Glomerular visceral epithelial cell (primary cell): Measurements from ENCODE around the gene NFIC.
A peak's percentile ranks its signal among the peaks of the same experiment; 100 is the strongest.
"Not testable (repeated sequence)": the region's sequence is repeated elsewhere in the genome, so short reads cannot be mapped to it uniquely, and the experiment has no call there.

Experiments
- DNase-seq: peaks from one replicate; pipeline ENCODE4 v3.0.0-alpha.2; 2016; ENCODE audit errors: extremely low spot score

NFIC gene

DNA sequence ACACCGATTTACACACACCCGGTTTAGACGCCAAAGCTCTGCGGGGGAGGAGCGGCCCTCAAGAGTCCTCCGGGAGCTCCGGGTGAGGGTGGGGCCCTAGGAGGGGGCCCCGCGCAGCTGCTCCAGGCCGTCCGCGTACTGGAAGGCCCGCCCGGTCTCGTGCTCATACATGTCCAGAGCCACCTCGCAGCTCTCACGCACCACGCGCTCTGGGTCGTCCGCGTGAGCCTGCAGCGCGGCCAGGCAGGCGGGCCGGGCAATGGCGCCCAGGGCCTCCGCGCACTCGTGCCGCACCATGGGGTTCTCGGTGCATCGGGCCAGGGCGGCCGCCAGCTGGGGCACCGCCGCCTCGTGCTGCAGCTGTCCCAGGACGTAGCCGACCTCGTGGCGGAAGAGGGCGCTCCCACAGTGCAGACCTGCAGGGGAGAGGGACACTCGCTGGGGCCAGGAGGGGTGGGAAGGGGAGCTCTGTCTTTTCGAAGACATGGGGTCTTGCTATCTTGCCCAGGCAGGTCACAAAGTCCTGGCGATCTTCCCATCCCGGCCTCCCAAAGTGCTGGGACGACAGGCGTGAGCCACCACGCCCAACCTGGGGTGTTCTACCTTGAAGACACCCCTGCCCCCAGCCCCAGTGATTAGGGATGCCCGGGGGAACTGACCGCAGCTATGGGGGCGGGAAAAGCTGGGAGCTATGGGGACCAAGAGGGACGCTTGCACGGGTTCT is 125.2 kb downstream of the NFIC start:
- no peak for DNase-seq

DNA sequence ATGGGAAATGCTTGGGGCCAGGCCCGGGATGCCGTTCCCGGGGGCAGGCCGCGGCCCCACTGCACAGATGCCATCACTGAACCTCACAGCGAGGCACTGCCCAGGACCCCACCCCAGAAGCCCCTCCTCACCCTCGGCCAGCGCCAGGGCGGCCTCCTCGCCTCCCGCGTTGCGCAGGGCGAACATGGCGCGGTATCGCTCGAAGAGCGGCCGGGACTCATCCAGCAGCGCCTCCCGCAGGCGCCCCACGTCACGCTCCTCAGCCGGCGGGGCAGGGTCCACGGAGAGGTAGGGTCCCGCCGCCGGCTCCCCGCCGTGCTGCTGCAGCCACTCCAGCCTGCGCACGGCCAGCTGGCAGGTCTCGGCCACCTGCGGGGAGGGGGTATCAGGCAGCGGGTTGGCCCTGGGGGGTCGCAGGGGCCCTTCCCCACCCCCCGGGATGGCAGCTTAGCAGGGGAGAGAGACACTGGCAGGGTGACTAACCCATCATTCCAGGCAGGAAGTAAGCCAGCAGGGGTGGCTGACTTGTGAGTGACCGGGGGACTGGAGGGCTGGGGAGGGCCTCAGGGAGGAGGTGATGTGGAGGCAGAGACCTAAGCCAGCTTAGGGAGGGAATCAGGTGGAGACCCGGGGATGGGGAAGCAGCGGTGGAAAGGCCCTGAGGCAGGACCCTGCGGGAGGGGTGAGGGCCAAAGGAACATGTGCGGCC is 125.9 kb downstream of the NFIC start:
- no peak for DNase-seq

DNA sequence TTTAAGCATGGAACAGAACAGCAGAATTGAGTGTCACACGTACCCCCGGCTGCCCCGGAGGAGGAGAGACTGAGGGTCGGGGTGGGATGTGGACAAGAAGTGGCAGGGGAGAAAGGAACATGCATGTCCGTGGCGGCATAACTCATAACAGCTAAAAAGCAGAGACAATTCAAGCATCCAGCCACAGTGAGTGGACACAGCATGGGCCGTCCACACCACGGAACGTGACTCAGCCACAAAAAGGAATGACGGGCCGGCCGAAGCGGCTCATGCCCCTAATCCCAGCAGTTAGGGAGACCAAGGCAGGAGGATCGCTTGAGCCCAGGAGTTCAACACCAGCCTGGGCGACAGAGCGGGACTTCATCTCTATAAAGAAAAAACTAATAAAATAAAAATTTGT is 126.5 kb downstream of the NFIC start:
- DNase-seq: no peak

DNA sequence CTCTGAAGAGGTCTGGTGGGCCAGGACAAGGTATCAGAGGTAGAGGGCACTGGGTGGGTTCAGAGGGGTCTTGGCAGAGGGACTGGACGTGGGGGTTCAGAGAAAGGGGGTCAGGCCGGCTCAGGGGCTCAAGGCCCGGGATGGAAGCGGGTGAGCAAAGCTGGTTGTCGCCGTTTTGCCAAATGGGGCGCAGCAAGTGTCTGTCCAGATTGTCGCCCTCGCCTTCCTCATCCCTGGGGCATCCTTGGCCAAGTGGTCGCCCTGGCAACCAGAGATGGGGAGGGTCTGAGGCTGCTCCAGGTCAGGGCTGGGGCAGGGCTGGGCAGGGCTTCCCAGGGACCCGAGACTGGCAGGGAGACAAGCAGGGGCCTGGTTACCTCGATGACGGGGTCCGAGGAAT is 127.3 kb downstream of the NFIC start:
- no peak for DNase-seq

DNA sequence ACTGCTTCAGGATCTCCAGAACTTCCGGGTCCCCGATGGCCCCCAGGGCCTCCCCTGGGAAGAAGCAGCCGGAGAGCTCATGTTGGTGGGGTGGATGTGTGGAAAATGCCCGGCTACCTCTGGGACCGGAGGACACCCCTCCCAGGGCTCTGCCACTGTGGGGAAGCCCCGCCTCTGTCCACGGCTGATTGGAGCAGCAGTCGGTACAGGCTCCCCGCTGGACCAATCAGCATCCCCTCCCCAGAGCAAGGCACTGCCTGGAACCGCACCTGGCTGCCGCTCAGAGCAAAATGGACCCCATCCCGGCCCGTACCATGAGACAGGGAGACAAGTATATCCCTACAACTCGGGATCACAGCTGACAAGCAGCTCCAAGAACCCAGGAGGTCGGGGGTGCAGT is 127.7 kb downstream of the NFIC start:
- DNase-seq: no peak

DNA sequence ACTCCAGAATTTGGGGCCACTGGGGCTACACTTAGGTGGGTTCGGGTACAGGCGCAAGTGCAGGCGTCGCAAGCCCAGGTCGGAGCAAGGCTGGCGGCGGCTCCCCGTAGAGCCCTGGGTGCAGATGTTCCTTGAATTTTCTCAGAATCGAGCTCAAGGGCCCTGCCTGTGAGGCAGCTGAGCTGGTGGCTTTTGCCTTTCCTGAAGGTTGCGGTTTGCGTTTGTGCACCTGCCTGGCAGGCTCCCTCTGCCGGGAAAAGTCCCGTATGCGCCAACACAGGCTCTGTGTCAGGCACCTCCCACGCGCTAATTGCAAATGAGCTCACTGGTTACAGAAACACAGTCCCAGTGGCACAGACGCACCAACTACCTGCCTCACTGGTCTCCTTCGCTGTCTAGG is 128.2 kb downstream of the NFIC start:
- DNase-seq: no peak

DNA sequence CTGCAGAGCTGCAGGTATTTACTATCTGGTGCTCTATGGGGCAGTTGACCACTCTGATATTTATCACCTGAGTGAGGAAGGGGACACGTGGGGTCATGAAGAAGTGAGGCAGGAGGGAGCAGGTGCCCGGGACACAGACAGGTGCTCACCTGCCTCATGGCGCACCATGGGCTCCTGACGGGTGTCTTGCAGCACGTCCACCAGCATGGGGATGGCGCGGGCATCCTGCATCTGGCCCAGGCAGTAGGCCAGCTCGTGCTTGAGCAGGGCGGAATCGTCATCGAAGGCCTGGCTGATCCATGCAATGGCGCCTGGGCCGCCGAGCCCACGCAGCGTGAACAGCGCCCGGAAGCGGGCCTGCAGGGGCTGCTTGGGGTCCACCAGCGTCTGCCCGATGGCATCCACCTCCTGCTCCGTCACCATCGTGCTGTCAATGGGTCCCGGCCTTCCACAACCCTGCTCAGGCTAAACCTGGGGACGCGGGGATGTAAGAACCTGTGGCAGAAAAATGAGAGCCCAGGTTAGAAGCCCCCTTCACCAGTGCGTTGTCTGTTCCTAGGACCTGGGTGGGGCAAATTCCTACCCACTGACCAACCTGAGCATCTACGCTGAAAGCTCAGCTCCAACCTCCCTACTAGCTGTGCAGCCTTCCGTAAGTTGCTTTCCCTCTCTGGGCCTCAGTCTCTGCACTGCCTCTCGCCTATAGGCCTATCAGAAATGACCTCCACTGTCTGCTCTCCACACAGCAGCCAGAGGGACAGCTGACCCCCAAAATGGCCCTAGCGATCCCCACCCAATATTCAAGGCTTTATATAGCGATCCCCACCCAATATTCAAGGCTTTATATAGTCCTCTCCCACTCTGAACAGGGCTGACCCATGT is 130.2 kb downstream of the NFIC start:
- no peak for DNase-seq

DNA sequence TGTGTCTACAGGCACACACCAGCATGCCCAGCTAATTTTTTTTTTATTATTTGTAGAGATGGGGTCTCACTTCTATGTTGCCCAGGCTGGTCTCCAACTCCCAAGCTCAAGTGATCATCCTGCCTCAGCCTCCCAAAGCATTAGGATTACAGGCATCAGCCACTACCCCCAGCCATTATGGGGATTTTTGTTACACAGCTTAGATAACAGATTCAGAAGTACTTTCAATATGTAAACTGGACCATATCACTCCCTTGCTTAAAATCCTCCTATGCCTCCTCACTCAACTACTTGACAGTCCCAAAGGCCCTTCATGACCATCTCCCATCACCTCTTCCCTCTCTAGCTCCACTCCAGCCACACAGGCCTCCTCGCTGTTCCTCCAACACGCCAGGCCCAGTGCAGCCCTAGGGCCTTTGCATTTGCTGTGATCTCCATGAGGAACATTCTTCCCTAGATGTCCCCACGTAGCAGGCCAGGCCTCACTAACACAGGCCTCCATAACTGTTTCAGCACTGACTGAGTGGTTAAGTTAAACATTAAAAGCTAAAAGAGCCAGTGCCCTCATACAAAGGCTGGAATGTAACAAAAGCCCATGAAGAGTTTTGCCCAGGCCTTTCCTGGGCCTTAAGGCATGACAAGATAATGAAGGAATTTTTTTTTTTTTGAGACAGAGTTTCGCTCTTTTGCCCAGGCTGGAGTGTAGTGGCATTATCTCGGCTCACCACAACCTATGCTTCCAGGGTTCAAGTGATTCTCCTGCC is 131.6 kb downstream of the NFIC start:
- DNase-seq: peak; percentile 63

DNA sequence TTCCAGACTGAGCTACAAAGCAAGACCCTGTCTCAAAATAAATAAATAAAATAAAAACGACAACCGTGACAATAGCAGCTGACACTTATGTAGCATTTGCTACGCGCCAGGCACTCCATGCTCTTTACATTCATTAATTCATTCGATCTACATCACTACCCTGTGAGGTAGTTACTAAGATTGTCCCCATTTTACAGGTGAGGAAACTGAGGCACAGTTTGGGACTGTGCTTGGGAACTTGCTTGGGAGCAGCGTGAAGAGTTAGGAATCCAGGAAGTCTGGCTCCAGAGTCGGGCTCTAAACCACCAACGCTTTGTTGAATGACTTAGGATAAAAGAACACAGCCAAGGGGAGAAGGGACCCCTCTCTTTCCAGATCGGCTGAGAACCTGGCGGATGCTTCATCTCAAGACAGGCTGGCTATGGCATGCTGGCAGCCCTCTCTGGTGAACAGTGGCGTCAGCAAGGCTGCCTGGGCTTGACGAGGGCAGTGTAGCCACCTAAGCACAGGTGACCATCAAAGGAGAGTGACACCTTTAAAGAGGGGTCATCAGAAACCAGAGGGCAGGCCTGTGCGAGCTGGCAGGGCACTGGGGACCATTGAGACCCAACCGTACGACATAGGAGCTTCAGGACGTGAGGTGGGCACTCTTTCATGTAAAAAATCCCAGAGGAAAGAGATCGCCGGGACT is 133.5 kb downstream of the NFIC start:
- DNase-seq: no peak

DNA sequence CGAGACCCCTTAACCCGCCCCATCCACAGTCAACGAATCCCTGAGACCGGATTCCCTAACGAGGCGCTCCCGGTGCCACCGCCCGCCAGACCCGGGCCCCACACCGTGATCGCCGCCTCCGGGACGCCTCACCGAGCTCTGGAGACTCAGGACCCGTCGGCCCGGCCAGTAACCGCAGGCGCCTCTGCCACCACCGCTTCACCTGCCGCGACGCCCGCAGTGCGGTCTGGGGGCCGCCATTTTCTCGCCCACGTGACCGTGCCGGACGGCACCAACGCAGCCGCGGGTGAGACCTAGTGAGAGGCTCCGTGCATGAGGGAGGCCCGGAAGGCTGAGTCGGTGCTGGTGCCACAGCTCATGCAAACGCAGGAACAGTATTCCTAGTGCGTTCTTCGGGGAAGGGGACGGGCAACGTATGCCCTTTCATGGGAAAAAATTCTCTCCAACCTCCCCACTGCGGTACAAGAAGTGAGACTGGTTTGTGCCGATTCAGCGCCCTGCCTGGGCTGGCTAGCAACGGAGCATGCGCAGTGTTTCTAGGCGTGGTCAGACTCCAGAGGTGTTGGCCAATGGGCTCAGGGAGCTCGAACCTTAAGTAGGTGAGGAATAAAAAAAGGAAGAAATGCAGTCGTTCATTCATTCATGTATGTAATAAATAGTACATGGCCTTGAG is 134.2 kb downstream of the NFIC start, which contains the start of gene DOHH:
Gene DOHH, minus strand, starts transcription at position 246 of the 673 bp plus-strand sequence. CDS start 3,860 bp downstream, outside the sequence.
- DNase-seq: peak; percentile 97

DNA sequence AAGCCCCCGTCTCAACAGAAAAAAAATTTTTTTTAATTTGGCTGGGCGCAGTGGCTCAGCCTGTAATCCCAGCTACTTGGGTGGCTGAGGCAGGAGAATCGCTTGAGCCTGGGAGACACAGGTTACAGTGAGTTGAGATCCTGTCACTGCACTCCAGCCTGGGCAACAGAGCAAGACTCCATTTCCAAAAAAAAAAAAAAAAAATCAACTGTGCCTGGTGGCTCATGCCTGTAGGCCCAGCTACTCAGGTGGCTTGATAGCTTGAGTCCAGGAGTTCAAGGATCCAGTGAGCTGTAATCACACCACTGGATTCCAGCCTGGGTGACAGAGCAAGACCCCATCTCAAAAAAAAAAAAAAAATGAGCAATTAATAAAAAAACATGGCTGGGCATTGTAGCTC is 135.4 kb downstream of the NFIC start:
- no peak for DNase-seq

DNA sequence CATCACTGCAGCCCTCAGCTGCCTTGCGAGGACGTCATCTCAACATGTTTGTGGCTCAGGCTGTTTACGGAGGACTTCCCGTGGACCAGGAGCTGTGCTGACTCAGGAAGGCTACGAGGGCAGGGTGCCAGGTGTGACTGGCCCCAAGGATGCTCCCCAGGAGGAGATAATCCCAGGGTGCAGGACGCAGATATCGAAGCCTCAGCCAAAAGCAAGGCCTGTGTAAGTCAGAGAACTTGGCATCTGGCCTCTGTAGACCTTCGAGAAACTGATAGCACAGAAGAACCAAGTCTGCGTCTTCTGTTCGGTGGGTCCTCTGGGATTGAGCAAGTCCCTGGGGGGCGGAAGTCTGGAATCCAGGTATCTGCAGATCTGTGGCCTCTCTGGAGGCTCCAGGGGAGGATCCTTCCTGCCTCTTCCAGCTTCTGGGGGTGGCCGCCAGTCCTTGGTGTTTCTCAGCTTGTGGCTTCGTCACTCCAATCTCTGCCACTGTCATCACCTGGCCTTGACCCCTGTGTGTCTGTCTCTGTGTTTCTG is 136.7 kb downstream of the NFIC start:
- DNase-seq: no peak

DNA sequence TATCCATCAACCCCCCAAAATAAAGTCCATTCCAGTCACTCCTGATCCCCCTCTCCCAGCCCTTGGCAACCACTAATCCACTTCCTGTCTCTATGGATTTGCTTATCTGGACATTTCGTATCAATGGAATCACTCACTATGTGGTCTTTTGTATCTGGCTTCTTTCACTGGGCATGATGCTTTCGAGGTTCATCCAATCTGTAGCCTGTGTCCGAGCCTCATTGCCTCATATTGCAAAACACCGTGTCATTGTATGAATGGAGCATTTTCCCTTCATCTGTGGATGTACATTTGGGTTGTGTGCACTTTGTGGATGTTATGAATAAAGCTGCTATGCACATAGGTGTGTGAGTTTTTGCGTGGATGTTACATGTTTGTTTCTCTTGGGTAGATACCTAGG is 138.4 kb downstream of the NFIC start:
- no peak for DNase-seq

DNA sequence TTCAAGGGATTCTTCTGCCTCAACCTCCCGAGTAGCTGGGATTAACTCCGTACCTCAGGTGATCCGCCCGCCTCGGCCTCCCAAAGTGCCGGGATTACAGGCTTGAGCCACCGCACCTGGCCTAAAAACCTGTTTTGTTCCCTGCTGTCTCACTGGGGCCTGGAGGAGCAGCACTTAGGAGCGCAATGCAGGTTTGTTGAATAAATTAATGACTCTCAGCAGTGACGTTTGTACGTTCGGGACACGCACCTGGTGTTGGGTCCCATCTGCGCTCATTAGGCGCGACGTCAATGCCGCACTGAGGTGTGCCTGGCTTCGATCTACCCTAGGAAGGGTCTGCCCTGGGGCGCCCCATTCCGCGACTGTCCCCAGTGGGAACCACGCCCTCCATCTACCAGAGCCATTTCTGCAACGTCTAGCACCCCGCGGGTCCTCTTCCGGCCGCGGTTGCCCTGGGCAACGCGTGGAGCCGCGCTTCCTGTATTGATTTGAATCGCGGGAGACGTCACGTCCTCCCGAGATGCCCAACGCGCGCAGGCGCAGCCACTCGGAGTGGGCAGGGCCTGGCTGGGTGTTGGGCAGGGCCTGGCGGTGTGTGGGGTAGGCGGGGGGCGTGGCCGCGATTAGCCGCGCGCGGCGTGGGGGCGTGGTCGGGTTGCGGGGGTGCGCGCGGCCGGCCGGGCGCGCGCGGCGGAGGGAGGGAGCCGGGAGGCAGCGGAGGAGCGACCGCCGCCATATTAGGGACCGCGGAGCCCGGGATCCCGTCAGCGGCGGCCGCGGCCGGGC is 139.4 kb downstream of the NFIC start, which contains the start of gene FZR1:
Gene FZR1, plus strand, starts transcription at position 714 of the 786 bp plus-strand sequence. CDS start 16,679 bp downstream, outside the sequence.
- peak; percentile 100 for DNase-seq

DNA sequence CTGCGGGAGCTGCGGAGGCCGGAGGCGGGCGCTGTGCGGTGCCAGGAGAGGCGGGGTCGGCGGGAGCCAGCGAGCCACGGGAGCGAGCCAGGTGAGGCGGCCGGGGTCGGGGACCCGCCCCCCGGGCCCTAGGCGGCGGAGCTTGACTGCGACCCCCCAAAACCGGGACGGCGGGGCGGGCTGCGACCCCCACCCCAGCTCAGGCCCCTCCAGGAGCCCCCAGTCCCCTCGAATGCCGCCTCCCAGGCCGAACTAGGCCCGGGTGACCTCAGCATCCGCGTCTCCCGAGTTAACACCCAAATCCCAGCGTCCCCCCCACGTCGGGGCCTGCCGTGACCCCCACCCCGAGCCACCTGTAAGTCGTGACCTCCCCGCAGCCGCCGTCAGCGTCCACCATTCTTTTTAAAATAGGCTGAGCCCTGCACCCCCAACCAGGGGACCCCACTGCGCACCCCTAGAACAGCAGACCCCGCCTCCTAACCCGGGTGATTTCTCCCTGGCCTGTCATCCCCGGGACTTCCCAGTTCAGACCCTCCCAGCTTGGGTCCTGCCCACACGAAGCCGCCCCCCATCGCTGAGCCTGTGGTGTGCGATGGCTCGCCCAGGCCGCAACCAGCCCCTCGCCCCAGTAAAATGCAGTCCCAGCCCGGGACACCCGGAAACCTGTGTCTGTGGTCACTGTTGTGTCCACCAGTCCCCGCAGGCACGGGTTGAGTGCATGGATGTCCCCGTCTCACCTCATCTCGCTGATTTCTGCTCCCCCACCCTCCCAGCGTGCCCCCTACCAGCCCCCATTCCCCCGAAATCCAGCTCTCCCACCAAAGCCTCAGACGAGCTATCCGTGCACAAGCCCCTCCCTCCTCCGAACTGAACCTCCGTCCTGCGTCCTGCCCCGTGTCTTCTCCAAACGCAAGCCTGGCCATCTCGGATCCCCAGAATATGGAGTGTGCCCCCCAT is 140.3 kb downstream of the NFIC start:
- peak; percentile 38 for DNase-seq

DNA sequence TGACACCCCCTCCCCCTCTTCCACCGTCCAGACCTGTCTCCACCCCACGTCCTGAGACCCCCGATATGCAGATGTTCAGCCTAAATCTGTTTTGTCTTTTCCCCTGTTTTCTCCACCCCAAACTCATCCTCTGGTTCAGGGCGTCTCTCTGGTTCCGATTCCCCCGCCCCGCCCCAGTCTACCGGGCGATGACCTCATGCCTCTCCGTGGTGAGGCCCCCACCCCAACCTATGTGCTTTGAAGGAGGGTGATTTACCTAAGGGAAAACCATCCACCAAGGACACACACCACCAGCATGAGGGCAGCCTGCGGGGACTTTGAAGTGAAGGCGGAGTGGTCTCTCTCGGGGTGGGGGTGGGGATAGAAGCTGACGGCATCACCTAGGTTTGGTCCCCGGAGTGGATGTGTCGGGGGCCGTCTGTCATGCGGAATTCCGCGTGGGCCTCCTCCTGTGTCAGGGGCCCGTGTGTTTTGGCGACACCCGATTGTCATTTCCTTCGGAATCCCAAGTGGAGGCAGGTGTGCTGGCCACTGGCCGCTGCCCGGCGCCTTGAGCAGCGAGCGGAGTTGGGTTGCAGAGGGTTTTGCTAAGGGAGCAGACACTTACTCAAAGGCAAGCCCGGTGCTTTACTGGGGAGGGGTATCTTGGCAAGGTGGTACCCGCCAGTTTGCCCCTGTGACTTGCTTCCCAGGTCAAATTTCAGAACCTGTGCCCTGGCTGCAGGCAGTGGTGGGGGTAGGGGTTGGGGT is 141.2 kb downstream of the NFIC start:
- DNase-seq: peak; percentile 46

DNA sequence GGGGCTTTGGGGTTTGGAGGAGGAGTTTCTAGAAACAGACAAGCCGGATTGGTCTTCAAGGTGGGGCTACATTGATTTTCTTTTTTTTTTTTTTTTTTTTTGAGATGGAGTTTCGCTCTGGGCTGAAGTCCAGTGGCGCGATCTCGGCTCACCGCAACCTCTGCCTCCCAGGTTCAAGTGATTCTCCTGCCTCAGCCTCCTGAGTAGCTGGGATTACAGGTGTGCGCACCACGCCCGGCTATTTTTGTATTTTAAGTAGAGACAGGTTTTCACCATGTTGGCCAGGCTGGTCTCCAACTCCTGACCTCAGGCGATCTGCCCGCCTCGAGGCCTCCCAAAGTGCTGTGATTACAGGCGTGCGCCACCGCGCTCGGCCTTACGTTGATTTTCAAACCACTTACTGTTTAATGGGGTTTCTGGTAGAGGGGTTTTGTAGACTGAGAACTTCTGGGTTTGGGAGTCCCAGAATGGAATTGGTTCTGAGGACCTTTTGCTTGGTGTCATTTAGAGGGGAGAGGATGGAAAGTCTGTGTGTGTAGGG is 141.8 kb downstream of the NFIC start:
- DNase-seq: not testable (repeated sequence)
